Measurements from ENCODE around the gene BBOX1.

DNA sequence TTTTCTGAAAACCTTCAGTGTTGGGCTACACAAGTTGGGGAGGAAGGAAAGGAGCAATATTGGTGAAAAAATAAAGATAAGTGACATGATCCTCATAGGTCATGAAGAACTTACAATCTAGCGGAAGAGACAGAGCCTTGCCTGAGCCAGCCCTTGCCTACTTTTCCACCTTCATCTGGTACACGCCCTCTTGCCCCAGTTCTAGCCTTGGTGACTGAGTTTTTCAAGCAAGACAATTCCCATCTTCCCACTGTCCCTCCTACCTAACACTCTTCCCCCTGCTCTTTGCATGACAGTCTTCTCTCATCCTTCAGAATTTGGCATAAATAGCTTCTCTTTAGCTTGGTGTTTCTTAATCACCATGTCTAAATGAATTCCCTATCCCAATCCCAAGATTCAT, 42.6 kb downstream of the BBOX1 start:
- TF ChIP-seq, protein P1, sequence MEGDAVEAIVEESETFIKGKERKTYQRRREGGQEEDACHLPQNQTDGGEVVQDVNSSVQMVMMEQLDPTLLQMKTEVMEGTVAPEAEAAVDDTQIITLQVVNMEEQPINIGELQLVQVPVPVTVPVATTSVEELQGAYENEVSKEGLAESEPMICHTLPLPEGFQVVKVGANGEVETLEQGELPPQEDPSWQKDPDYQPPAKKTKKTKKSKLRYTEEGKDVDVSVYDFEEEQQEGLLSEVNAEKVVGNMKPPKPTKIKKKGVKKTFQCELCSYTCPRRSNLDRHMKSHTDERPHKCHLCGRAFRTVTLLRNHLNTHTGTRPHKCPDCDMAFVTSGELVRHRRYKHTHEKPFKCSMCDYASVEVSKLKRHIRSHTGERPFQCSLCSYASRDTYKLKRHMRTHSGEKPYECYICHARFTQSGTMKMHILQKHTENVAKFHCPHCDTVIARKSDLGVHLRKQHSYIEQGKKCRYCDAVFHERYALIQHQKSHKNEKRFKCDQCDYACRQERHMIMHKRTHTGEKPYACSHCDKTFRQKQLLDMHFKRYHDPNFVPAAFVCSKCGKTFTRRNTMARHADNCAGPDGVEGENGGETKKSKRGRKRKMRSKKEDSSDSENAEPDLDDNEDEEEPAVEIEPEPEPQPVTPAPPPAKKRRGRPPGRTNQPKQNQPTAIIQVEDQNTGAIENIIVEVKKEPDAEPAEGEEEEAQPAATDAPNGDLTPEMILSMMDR (IDR thresholded peaks at IDR 0.05) = no peak
- no peak for TF ChIP-seq POLR2A (IDR thresholded peaks at IDR 0.05)

Measured in suprapubic skin (tissue), 3 donors.